Fibroblast of villous mesenchyme (primary cell): Measurements from ENCODE around the gene DBF4B. TPM values are rescaled to one million over a fixed set of nuclear protein-coding genes. Genes with fewer than 3 reads are reported as not detected.
A peak's percentile ranks its signal among the peaks of the same experiment; 100 is the strongest.

Experiments used
- DNase-seq: peaks from one replicate; pipeline ENCODE4 v3.0.0-alpha.2; 2010; ENCODE audit warnings: low read depth
- H3K4me3 ChIP-seq: 2 replicates; pipeline ENCODE4 v1.5.1; 2011; ENCODE audit warnings: low read depth, mild to moderate bottlenecking, low read length
- total RNA-seq: library from RNA; depleted of rRNA; stranded (reverse); fragments of >200 nt; gene quantifications from 2 replicates; pipeline ENCODE4 v1.2.3, GENCODE V29; 2012
- TF ChIP-seq, protein P1 (sequence below): IDR thresholded peaks from 2 replicates; pipeline ENCODE4 v1.5.1; 2012; ENCODE audit warnings: low read depth, mild to moderate bottlenecking, low read length; ENCODE audit not compliant: insufficient read depth

DBF4B gene
- total RNA-seq, 1 donor, result 7.8 TPM

DNA sequence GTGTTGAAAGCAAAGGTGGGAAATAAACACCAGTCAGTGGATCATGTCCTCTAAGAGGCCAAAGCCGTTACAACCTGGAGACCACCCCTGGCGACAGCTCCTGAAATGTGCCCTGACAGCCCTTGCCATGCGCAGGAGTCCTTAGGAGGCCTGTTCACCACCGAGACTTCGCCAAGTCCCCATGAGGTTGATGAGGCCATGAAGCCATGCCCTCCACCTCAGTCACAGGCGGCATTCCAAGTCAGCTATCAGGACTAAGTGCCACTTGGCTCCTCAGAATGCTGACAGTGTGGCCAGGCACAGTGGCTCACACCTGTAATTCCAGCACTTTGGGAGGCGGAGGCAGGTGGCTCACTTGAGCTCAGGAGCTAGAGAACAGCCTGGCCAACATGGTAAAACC lies 77.5 kb downstream of the DBF4B start:
- no peak overlapping the region for H3K4me3 ChIP-seq
- TF ChIP-seq, protein P1, sequence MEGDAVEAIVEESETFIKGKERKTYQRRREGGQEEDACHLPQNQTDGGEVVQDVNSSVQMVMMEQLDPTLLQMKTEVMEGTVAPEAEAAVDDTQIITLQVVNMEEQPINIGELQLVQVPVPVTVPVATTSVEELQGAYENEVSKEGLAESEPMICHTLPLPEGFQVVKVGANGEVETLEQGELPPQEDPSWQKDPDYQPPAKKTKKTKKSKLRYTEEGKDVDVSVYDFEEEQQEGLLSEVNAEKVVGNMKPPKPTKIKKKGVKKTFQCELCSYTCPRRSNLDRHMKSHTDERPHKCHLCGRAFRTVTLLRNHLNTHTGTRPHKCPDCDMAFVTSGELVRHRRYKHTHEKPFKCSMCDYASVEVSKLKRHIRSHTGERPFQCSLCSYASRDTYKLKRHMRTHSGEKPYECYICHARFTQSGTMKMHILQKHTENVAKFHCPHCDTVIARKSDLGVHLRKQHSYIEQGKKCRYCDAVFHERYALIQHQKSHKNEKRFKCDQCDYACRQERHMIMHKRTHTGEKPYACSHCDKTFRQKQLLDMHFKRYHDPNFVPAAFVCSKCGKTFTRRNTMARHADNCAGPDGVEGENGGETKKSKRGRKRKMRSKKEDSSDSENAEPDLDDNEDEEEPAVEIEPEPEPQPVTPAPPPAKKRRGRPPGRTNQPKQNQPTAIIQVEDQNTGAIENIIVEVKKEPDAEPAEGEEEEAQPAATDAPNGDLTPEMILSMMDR, result no peak
- no peak for DNase-seq

DNA sequence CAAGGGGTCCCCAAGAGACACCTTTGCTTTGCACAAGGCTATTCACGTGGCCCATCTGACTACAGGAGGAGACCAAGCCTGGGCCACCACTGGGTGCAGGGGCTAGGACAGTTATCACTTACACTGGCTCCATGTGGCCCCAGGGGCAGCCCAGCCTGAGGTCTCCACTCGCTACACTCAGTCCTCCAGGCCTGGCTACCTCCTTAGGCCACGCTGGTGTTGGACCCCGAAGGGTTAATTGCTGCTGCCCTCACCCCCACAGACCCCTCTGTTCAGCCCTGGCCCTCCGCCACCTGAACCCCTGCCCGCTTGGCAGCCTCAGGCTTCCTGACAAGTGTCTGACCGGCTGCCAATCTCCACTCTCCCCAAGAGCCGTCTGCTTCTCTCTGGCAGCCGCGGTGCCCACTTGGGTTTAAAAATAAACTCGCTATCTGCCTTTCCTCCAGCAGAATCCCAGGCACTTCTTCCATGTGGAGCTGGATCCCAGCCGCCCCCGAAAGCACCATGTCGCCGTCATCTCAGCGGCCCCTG lies 78.2 kb downstream of the DBF4B start:
- DNase-seq, result no peak
- TF ChIP-seq, protein P1, result no peak
- H3K4me3 ChIP-seq, result no peak overlapping the region

DNA sequence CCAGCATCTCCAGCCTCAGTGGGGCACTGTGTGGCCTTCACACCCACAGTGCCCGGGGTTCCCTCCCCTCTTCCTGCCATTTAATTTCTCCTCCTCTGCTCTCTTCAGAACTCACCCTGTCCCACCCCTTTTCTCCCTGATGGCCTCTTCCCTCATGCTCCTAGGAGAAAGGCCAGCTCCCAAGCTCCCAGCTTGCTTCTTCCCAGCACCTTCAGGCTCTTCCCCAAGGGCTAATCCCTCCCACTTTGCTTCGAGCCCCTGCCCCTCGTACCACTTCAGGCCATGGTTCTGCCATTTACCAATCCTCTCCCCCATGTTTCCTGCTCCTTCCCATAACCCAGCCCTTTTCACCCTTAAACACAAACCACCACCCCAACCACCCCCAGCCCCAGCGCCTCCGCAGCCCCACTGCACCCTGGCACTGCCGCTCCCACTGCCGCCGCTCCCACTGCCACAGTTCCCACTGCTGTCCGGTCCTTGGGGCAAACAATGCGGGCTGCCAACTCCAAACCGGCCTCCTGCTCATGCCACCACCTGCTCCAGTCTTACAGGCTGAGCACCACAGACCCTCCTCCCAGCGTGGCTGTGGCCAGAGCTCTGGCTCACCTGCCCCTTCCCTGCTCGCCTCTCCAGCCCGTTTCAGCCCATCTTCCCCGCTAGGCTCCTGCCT lies 78.9 kb downstream of the DBF4B start:
- TF ChIP-seq, protein P1, result no peak
- no peak for DNase-seq
- no peak overlapping the region for H3K4me3 ChIP-seq

DNA sequence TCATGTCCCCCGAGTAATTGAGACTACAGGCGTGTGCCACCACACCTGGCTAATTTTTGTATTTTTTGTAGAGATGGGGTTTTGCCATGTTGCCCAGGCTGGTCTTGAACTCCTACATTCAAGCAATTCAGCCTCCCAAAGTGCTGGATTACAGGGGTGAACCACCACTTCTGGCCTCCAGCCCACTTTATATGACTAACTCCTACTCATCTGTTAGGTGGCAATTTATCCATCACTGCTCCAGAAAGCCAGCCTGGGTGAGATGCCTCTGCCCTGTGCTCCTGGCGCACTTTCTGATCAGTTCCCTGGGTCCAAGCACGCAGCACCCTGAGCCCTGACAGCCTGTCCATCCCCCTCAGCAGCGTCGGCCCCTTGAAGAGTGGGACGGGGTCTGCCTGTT lies 79.7 kb downstream of the DBF4B start:
- TF ChIP-seq, protein P1, result no peak
- no peak for DNase-seq
- H3K4me3 ChIP-seq, result no peak overlapping the region

DNA sequence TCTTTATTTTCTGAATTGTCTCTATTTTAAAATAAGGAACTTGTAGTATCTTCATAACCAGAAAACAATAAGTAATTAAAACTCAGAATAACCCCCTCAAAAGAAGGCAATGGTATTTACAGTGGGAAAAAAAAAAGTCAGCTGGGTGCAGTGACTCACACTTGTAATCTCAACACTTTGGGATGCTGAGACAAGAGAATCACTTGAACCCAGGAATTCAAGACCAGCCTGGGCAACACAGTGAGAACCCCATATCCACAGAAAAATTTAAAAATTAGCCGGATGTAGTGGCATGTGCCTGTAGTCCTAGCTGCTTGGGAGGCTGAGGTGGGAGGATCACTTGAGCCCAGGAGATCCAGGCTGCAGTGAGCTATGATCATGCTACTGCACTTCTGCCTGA lies 83.8 kb downstream of the DBF4B start:
- H3K4me3 ChIP-seq, result no peak overlapping the region
- peak; percentile 36 for DNase-seq
- TF ChIP-seq, protein P1, result no peak

DNA sequence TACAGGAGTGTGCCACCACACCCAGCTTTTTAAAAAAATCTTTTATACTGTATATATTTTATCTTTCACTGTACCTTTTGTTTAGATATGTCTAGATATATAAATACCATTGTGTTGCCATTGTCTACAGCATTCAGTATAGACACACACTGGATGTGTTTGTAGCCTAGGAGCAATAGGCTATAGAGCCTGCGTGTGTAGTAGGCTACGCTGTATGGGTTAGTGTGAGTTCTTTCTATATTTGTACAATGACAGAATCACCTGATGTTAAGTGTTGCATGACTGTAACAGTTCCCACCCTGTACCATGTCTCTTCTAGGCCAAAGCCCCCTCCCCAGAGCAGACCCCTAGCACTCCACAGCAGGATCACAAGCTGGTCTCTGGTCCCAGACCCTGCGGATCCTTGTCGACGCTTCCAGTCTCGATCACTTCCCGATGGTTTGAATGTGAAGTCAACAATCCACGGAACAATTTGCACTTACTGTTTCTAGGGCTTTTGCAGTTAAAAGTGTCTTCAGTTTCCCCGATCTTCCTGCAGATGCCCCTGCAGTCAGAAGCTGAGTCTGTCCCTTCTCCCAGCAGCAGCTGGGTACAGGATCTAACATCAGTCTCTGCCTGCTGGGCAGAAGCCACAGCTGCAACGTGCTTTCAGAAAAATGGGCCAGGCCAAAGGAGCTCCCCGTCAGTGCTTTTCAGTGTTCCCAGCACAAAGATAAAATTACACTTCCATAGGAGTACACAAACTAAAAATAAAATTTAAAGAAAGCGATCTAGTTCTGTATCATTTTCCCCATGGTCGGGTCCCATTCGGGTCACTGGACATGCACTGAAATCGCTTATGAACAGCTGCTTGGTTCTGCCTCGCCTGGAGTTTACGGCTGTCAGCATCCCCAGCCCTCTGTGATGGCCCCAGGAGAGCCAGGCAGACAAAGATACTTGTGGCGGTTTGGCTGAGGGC lies 85.7 kb downstream of the DBF4B start:
- DNase-seq, result no peak
- TF ChIP-seq, protein P1, result no peak

More for the DNA sequence above, 85.7 kb downstream of the DBF4B start:
- no peak overlapping the region for H3K4me3 ChIP-seq
